Measurements from ENCODE around the gene DCAF4L1. TPM values are rescaled to one million over a fixed set of nuclear protein-coding genes. Genes with fewer than 3 reads are reported as not detected.

DCAF4L1 gene
- total RNA-seq, 4 donors from 2014 or later = 0.21 to 0.56 (median 0.29) TPM; not detected in 1

GRCh38 chr4:41935652-41936021 lies 45.9 kb upstream of the DCAF4L1 start:
- peaks cover 13% of the 10 kb centered on the region for H3K36me3 ChIP-seq
- H3K27me3 ChIP-seq = no peaks in the 10 kb centered on the region
- H3K4me1 ChIP-seq = peaks cover 50% of the 10 kb centered on the region
- WGBS = 3% methylated on average over 12 of the region's 12 CpGs
- H3K9me3 ChIP-seq = no peaks in the 10 kb centered on the region
- peak overlapping the region; percentile 95 for H3K4me3 ChIP-seq
- peak overlapping the region; percentile 95 for H3K27ac ChIP-seq
- no peak for TF ChIP-seq EP300 (IDR thresholded peaks at IDR 0.05)
- no peak for TF ChIP-seq CTCF (IDR thresholded peaks at IDR 0.05)
- TF ChIP-seq POLR2AphosphoS5 (IDR thresholded peaks at IDR 0.05) = no peak
- no peak for TF ChIP-seq POLR2A (IDR thresholded peaks at IDR 0.05)
- no peak for DNase-seq (ENCODE audit: low spot score in 2 of 2)

- H3K27me3 ChIP-seq = no peaks in the 10 kb centered on the region
- H3K4me3 ChIP-seq = no peak overlapping the region
- no peak for TF ChIP-seq EP300 (IDR thresholded peaks at IDR 0.05)
- TF ChIP-seq POLR2AphosphoS5 (IDR thresholded peaks at IDR 0.05) = no peak
- TF ChIP-seq POLR2A (IDR thresholded peaks at IDR 0.05) = no peak
- no peak for TF ChIP-seq CTCF (IDR thresholded peaks at IDR 0.05)
- DNase-seq (ENCODE audit: low spot score in 2 of 2) = no peak
- peaks cover 50% of the 10 kb centered on the region for H3K4me1 ChIP-seq
- no peaks in the 10 kb centered on the region for H3K9me3 ChIP-seq
- H3K27ac ChIP-seq = peak overlapping the region; percentile 51
- WGBS = 56% methylated on average over 3 of the region's 3 CpGs
- peaks cover 16% of the 10 kb centered on the region for H3K36me3 ChIP-seq
These were observed 42.4 kb upstream of the DCAF4L1 start for GRCh38 chr4:41939016-41939626.

GRCh38 chr4:41940834-41941233 lies 40.7 kb upstream of the DCAF4L1 start:
- H3K27me3 ChIP-seq = no peaks in the 10 kb centered on the region
- H3K9me3 ChIP-seq = no peaks in the 10 kb centered on the region
- H3K36me3 ChIP-seq = peaks cover 27% of the 10 kb centered on the region
- no peak overlapping the region for H3K4me3 ChIP-seq
- DNase-seq (ENCODE audit: low spot score in 2 of 2) = no peak
- peaks cover 39% of the 10 kb centered on the region for H3K4me1 ChIP-seq
- H3K27ac ChIP-seq = no peak overlapping the region
- TF ChIP-seq EP300 (IDR thresholded peaks at IDR 0.05) (no peak), POLR2A (IDR thresholded peaks at IDR 0.05) (no peak), POLR2AphosphoS5 (IDR thresholded peaks at IDR 0.05) (no peak), CTCF (IDR thresholded peaks at IDR 0.05) (no peak)

GRCh38 chr4:41943506-41943905 lies 38.0 kb upstream of the DCAF4L1 start:
- no peak for DNase-seq (ENCODE audit: low spot score in 2 of 2)

GRCh38 chr4:41944089-41944488 lies 37.5 kb upstream of the DCAF4L1 start:
- H3K27me3 ChIP-seq = no peaks in the 10 kb centered on the region
- no peak for DNase-seq (ENCODE audit: low spot score in 2 of 2)
- no peak overlapping the region for H3K4me3 ChIP-seq
- peaks cover 8% of the 10 kb centered on the region for H3K4me1 ChIP-seq
- no peak overlapping the region for H3K27ac ChIP-seq
- no peaks in the 10 kb centered on the region for H3K9me3 ChIP-seq
- TF ChIP-seq EP300 (IDR thresholded peaks at IDR 0.05) (no peak), CTCF (IDR thresholded peaks at IDR 0.05) (no peak), POLR2AphosphoS5 (IDR thresholded peaks at IDR 0.05) (no peak), POLR2A (IDR thresholded peaks at IDR 0.05) (no peak)
- peaks cover 36% of the 10 kb centered on the region for H3K36me3 ChIP-seq

More at GRCh38 chr4:41943506-41943905, 38.0 kb upstream of the DCAF4L1 start:
- WGBS = 92% methylated on average over 2 of the region's 2 CpGs
- Histone ChIP-seq H3K9me3 (no peaks in the 10 kb centered on the region), H3K4me1 (peaks cover 12% of the 10 kb centered on the region), H3K36me3 (peaks cover 36% of the 10 kb centered on the region), H3K27ac (no peak overlapping the region), H3K27me3 (no peaks in the 10 kb centered on the region), H3K4me3 (no peak overlapping the region)
- TF ChIP-seq POLR2AphosphoS5 (IDR thresholded peaks at IDR 0.05) = no peak
- TF ChIP-seq EP300 (IDR thresholded peaks at IDR 0.05) = no peak
- TF ChIP-seq POLR2A (IDR thresholded peaks at IDR 0.05) = no peak
- no peak for TF ChIP-seq CTCF (IDR thresholded peaks at IDR 0.05)
